ENCODE results near the gene EFCAB11.

DNA sequence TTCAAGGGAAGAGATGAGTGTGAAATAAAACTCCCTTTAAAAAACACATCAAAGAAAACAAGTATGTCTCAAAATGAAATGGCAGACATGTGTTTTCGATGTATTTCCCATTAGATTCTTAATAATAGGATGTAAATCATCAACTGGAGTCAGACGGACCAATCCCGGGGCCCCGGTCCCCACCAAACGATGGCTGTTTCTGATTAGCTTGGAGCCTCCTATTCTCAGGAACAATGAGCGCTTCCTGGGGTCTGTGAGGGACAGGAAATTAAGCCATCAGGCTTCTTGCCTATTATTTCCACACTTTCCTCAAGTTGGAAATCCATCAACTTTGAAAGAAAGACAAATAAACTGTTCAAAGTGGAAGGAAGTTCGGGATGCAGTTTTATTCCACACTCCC is 179.4 kb downstream of the EFCAB11 start:
- TF ChIP-seq POLR2A (IDR thresholded peaks at IDR 0.05) (no peak), EP300 (IDR thresholded peaks at IDR 0.05) (no peak)
- TF ChIP-seq, protein P1, sequence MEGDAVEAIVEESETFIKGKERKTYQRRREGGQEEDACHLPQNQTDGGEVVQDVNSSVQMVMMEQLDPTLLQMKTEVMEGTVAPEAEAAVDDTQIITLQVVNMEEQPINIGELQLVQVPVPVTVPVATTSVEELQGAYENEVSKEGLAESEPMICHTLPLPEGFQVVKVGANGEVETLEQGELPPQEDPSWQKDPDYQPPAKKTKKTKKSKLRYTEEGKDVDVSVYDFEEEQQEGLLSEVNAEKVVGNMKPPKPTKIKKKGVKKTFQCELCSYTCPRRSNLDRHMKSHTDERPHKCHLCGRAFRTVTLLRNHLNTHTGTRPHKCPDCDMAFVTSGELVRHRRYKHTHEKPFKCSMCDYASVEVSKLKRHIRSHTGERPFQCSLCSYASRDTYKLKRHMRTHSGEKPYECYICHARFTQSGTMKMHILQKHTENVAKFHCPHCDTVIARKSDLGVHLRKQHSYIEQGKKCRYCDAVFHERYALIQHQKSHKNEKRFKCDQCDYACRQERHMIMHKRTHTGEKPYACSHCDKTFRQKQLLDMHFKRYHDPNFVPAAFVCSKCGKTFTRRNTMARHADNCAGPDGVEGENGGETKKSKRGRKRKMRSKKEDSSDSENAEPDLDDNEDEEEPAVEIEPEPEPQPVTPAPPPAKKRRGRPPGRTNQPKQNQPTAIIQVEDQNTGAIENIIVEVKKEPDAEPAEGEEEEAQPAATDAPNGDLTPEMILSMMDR (IDR thresholded peaks at IDR 0.05), result no peak

Measured in ovary (tissue), 3 donors.